H1 (cell line): Measurements from ENCODE around the gene KYNU. TPM values are rescaled to one million over a fixed set of nuclear protein-coding genes. Genes with fewer than 3 reads are reported as not detected.

ENCODE experiments used
- CTCF ChIA-PET: fragments of 300-600 bp; sonication (Branson Sonifier 250); formaldehyde crosslinking; loops from one replicate; lab custom pipeline; 2021; ENCODE audit not compliant: partially characterized antibody; lab: Charles Lee
- POLR2A ChIA-PET: fragments of 300-600 bp; sonication (Branson Sonifier 250); formaldehyde crosslinking; loops from one replicate; lab custom pipeline; 2021; ENCODE audit warnings: inconsistent platforms; ENCODE audit not compliant: partially characterized antibody; lab: Charles Lee
- DNase-seq, 2 experiments: peaks; one replicate each; pipeline versions ENCODE4 v3.0.0 to v3.0.0-alpha.2; 2010 to 2022; ENCODE audit warnings: low spot score in 2 of 2, low read depth in 1 of 2, mixed read lengths in 1 of 2
- FAIRE-seq: peaks from 2 replicates; lab custom pipeline; 2011; peaks lifted over from hg19 to GRCh38; lab: Jason Lieb, UNC
- H2AFZ ChIP-seq: 2 replicates; pipeline ENCODE4 v1.8.1; 2012; ENCODE audit warnings: low read length, inconsistent platforms
- H2AK5ac ChIP-seq: 2 replicates; pipeline ENCODE4 v1.6.1; 2013; ENCODE audit warnings: low read depth, low read length
- H2BK120ac ChIP-seq: replicated peaks from 2 replicates; pipeline ENCODE3; 2013; ENCODE audit warnings: low read depth, low read length, inconsistent platforms
- H2BK12ac ChIP-seq: 2 replicates; pipeline ENCODE4 v1.6.1; 2013; ENCODE audit warnings: low read depth, low read length
- H2BK15ac ChIP-seq: 2 replicates; pipeline ENCODE4 v1.6.1; 2013; ENCODE audit warnings: low read length
- H2BK20ac ChIP-seq: 2 replicates; pipeline ENCODE4 v1.6.1; 2013; ENCODE audit warnings: low read length
- H2BK5ac ChIP-seq: 2 replicates; pipeline ENCODE4 v1.6.1; 2013; ENCODE audit warnings: low read depth, low read length
- H3K14ac ChIP-seq: 2 replicates; pipeline ENCODE4 v1.6.1; 2013; ENCODE audit warnings: inconsistent platforms; ENCODE audit not compliant: insufficient read length
- H3K18ac ChIP-seq: 2 replicates; pipeline ENCODE4 v1.6.1; 2013; ENCODE audit warnings: low read length; ENCODE audit errors: extremely low read depth
- H3K23ac ChIP-seq: 2 replicates; pipeline ENCODE4 v1.6.1; 2013; ENCODE audit warnings: inconsistent platforms; ENCODE audit not compliant: insufficient read length
- H3K23me2 ChIP-seq: 2 replicates; pipeline ENCODE4 v1.6.1; 2013; ENCODE audit warnings: low read depth, low read length
- H3K27ac ChIP-seq: 2 replicates; pipeline ENCODE4 v1.6.1; 2011; ENCODE audit warnings: low read depth, low read length, inconsistent platforms
- H3K27me3 ChIP-seq, 4 experiments: replicated peaks in 1 of 4; 1 replicate in 1 of 4; 2 replicates in 3 of 4; pipeline versions ENCODE4 v1.6.1 to v1.8.1; 2011 to 2013; ENCODE audit warnings: low read length in 3 of 4, mild to moderate bottlenecking in 3 of 4, inconsistent platforms in 2 of 4, mixed read lengths in 2 of 4, moderate library complexity in 1 of 4; ENCODE audit not compliant: control insufficient read depth in 3 of 4, insufficient read depth in 3 of 4; ENCODE audit errors: extremely low read depth in 1 of 4
- H3K36me3 ChIP-seq, 4 experiments: 2 replicates each; pipeline versions ENCODE4 v1.6.1 to v1.8.1; 2011 to 2013; ENCODE audit warnings: mild to moderate bottlenecking in 4 of 4, low read length in 3 of 4, moderate library complexity in 2 of 4, control low read depth in 1 of 4, inconsistent platforms in 1 of 4; ENCODE audit not compliant: insufficient read depth in 4 of 4, control insufficient read depth in 2 of 4
- H3K4ac ChIP-seq: replicated peaks from 2 replicates; pipeline ENCODE3; 2013; ENCODE audit warnings: low read length, low read depth, mixed read lengths, inconsistent platforms; ENCODE audit not compliant: insufficient read length
- H3K4me1 ChIP-seq, 4 experiments: replicated peaks in 1 of 4; 1 replicate in 1 of 4; 2 replicates in 3 of 4; pipeline versions ENCODE4 v1.6.1 to v1.8.1; 2011 to 2013; ENCODE audit warnings: low read length in 3 of 4, inconsistent platforms in 2 of 4, mixed read lengths in 1 of 4; ENCODE audit not compliant: insufficient read depth in 4 of 4, control insufficient read depth in 3 of 4
- H3K4me2 ChIP-seq, 2 experiments: 2 replicates each; pipeline versions ENCODE4 v1.6.1 to v1.8.1; 2011 to 2013; ENCODE audit warnings: low read depth in 2 of 2, low read length in 2 of 2, control low read depth in 1 of 2, inconsistent platforms in 1 of 2, mild to moderate bottlenecking in 1 of 2; ENCODE audit not compliant: insufficient read depth in 1 of 2
- H3K4me3 ChIP-seq, 4 experiments: fragments of 200-600, 300-600 bp in 1 of 4; sonication (generic), shearing (Covaris generic), sonication (Bioruptor Twin) in 1 of 4; 2 replicates each; pipeline versions ENCODE4 v1.5.1 to v1.8.1; 2011 to 2016; ENCODE audit warnings: low read length in 4 of 4, low read depth in 3 of 4, control low read depth in 2 of 4, inconsistent platforms in 2 of 4, mild to moderate bottlenecking in 2 of 4, mixed read lengths in 1 of 4, moderate library complexity in 1 of 4; ENCODE audit not compliant: insufficient read depth in 2 of 4; ENCODE audit errors: extremely low read depth in 1 of 4
- H3K56ac ChIP-seq: replicated peaks from 2 replicates; pipeline ENCODE3; 2013; ENCODE audit warnings: low read depth, mild to moderate bottlenecking, mixed read lengths, low read length, inconsistent platforms; ENCODE audit not compliant: insufficient read length
- H3K79me1 ChIP-seq: 2 replicates; pipeline ENCODE4 v1.6.1; 2013; ENCODE audit warnings: low read depth, low read length, control low read depth
- H3K79me2 ChIP-seq, 2 experiments: 2 replicates each; pipeline versions ENCODE4 v1.6.1 to v1.8.1; 2012 to 2013; ENCODE audit warnings: low read length in 2 of 2, mild to moderate bottlenecking in 2 of 2, inconsistent platforms in 1 of 2; ENCODE audit not compliant: insufficient read depth in 2 of 2, control insufficient read depth in 1 of 2
- H3K9ac ChIP-seq, 4 experiments: replicated peaks in 1 of 4; 1 replicate in 1 of 4; 2 replicates in 3 of 4; pipeline versions ENCODE4 v1.6.1 to v1.8.1; 2011 to 2013; ENCODE audit warnings: low read depth in 3 of 4, low read length in 3 of 4, control low read depth in 2 of 4, mild to moderate bottlenecking in 2 of 4, moderate library complexity in 2 of 4, inconsistent platforms in 1 of 4; ENCODE audit errors: extremely low read depth in 1 of 4
- H3K9me3 ChIP-seq, 2 experiments: 2 replicates each; pipeline versions ENCODE4 v1.6.1 to v1.8.1; 2012 to 2013; ENCODE audit warnings: mild to moderate bottlenecking in 2 of 2, moderate library complexity in 2 of 2, control low read depth in 1 of 2, inconsistent platforms in 1 of 2, low read depth in 1 of 2, low read length in 1 of 2, mixed read lengths in 1 of 2; ENCODE audit not compliant: insufficient read depth in 2 of 2
- H4K20me1 ChIP-seq, 2 experiments: replicated peaks in 1 of 2; 2 replicates each; pipeline versions ENCODE3 to v1.8.1; 2011 to 2013; ENCODE audit warnings: inconsistent platforms in 2 of 2, low read length in 2 of 2, mild to moderate bottlenecking in 1 of 2; ENCODE audit not compliant: insufficient read depth in 2 of 2, control insufficient read depth in 1 of 2
- H4K5ac ChIP-seq: 2 replicates; pipeline ENCODE4 v1.6.1; 2013; ENCODE audit warnings: low read length, low read depth, mixed read lengths, inconsistent platforms; ENCODE audit not compliant: insufficient read length
- H4K8ac ChIP-seq: 2 replicates; pipeline ENCODE4 v1.8.0; 2013; ENCODE audit warnings: mild to moderate bottlenecking, moderate library complexity, low read length, inconsistent platforms; ENCODE audit not compliant: insufficient read depth; ENCODE audit errors: extremely low read depth
- H4K91ac ChIP-seq: replicated peaks from 2 replicates; pipeline ENCODE3; 2013; ENCODE audit warnings: low read length, mixed read lengths, inconsistent platforms; ENCODE audit not compliant: insufficient read length
- ATF2 ChIP-seq: IDR thresholded peaks from 2 replicates; pipeline ENCODE4 v1.6.1; 2012; ENCODE audit warnings: low read length, inconsistent platforms
- KDM1A ChIP-seq: fragments of 200-600, 300-600 bp; sonication (generic); IDR thresholded peaks from 2 replicates; pipeline ENCODE4 v1.7.1; 2016; ENCODE audit warnings: mild to moderate bottlenecking, low read length, borderline replicate concordance
- KDM5A ChIP-seq: fragments of 200-600 bp; IDR thresholded peaks from 2 replicates; pipeline ENCODE4 v1.7.1; 2012; ENCODE audit warnings: mild to moderate bottlenecking, low read length, inconsistent platforms, mixed read lengths
- MAFK ChIP-seq: IDR thresholded peaks from 2 replicates; pipeline ENCODE4 v1.6.1; 2012; ENCODE audit warnings: low read depth, mild to moderate bottlenecking, improper control_type of control experiment, low read length
- TAF7 ChIP-seq: optimal IDR thresholded peaks from 2 replicates; pipeline ENCODE3; 2011; ENCODE audit warnings: low read depth, mild to moderate bottlenecking, inconsistent platforms, low read length, moderate library complexity, borderline replicate concordance
- whole genome bisulfite sequencing, 2 experiments: shearing (Covaris generic) in 1 of 2; methylation state at CpG; one replicate each; pipeline versions ENCODE4 v1.1.6 to v1.1.7; 2013 to 2015; ENCODE audit warnings: low lambda C conversion rate in 2 of 2, mixed read lengths in 2 of 2, inconsistent platforms in 1 of 2, low coverage in 1 of 2, missing lambda C conversion rate in 1 of 2; ENCODE audit not compliant: insufficient replicate concordance in 2 of 2, insufficient coverage in 1 of 2, insufficient read length in 1 of 2; ENCODE audit errors: extremely low coverage in 1 of 2, missing lambda C conversion rate in 1 of 2; 5-methylcytosine and 5-hydroxymethylcytosine counted together
- polyA plus RNA-seq, 7 experiments: library from polyadenylated mRNA; depleted of rRNA in 3 of 7; stranded (reverse) in 5 of 7; unstranded in 2 of 7; fragments of >200 nt in 5 of 7; fragments of 200-250 nt in 2 of 7; gene quantifications; 1 replicate in 5 of 7; 2 replicates in 1 of 7; 4 replicates in 1 of 7; pipeline versions ENCODE4 v1.2.1 to v1.2.3, GENCODE V29; 2011 to 2013; ENCODE audit warnings: missing spikeins in 2 of 7, mixed read lengths in 2 of 7
- total RNA-seq: library from RNA; stranded (reverse); fragmentation: NEBNext Ultra II Directional; extraction: Animal tissue kit (Norgen Biotek cat#: 25700); gene quantifications from 2 replicates; pipeline ENCODE4 v1.2.1, GENCODE V29; 2021

The KYNU gene
- total and polyA plus RNA-seq, 2 of the 8 experiments (the other 6 are each of a cell fraction or from before 2014, with no cell fraction given): 0.09 to 0.13 TPM

- H3K9me3 ChIP-seq: no peaks in the 10 kb centered on the region
- H3K79me1 ChIP-seq: no peaks in the 10 kb centered on the region
- H3K9ac ChIP-seq: no peak overlapping the region
- DNase-seq (no peak), FAIRE-seq (no peak)
- ChIA-PET CTCF (interaction anchor here (0.6 to 1.2 kb wide), 2 partner anchors 18 to 92 kb away, joined by 3 read pairs; no protein-coding TSS in a partner anchor), POLR2A (no interaction called here)
- no peaks in the 10 kb centered on the region for H3K27me3 ChIP-seq
- H2BK15ac ChIP-seq: no peak overlapping the region
- H2BK5ac ChIP-seq: no peak overlapping the region
- no peak overlapping the region for H2BK12ac ChIP-seq
- no peaks in the 10 kb centered on the region for H3K4me1 ChIP-seq
- no peak overlapping the region for H3K27ac ChIP-seq
- no peaks in the 10 kb centered on the region for H3K79me2 ChIP-seq
- no peak overlapping the region for H3K18ac ChIP-seq
- no peak overlapping the region for H3K23ac ChIP-seq
- 90% methylated on average over 1 of the region's 1 CpG; no CpG with 5 or more reads in 1 of the 2 experiments for WGBS, 2 experiments
- H2BK120ac ChIP-seq: no peak overlapping the region
- no peaks in the 10 kb centered on the region for H3K36me3 ChIP-seq
- no peak overlapping the region for H3K14ac ChIP-seq
- no peak overlapping the region for H2AFZ ChIP-seq
- TF ChIP-seq KDM5A (no peak), TAF7 (no peak), MAFK (no peak), ATF2 (no peak), KDM1A (no peak)
- H4K8ac ChIP-seq: no peak overlapping the region
- H2BK20ac ChIP-seq: no peak overlapping the region
- no peak overlapping the region for H4K91ac ChIP-seq
- no peak overlapping the region for H3K4ac ChIP-seq
- no peak overlapping the region for H3K4me3 ChIP-seq
- no peak overlapping the region for H3K4me2 ChIP-seq
- H3K23me2 ChIP-seq: no peaks in the 10 kb centered on the region
- no peak overlapping the region for H4K5ac ChIP-seq
- H4K20me1 ChIP-seq: no peaks in the 10 kb centered on the region
- no peak overlapping the region for H3K56ac ChIP-seq
- no peak overlapping the region for H2AK5ac ChIP-seq
Measured at GRCh38 chr2:142897807-142898206, 20.3 kb downstream of the KYNU start.
